Progenitor cell of endocrine pancreas (in vitro differentiated cells): ENCODE measurements around the gene NOSTRIN. TPM values are rescaled to one million over a fixed set of nuclear protein-coding genes. Genes with fewer than 3 reads are reported as not detected.

Experiments
- DNase-seq: peaks from one replicate; pipeline ENCODE4 v3.0.0; 2021; ENCODE audit warnings: low spot score; ENCODE audit not compliant: unreplicated experiment
- H3K27ac Mint-ChIP-seq: 2 replicates; pipeline ENCODE4 v1.8.0; 2021; ENCODE audit warnings: mild to moderate bottlenecking, moderate library complexity, mixed read lengths
- H3K27me3 Mint-ChIP-seq: 2 replicates; pipeline ENCODE4 v1.8.0; 2021; ENCODE audit warnings: mixed read lengths
- H3K36me3 Mint-ChIP-seq: 2 replicates; pipeline ENCODE4 v1.8.0; 2022; ENCODE audit warnings: mixed read lengths; ENCODE audit not compliant: insufficient read depth
- H3K4me1 Mint-ChIP-seq: 2 replicates; pipeline ENCODE4 v1.8.0; 2021; ENCODE audit warnings: low read depth, mixed read lengths
- H3K4me3 Mint-ChIP-seq: 2 replicates; pipeline ENCODE4 v1.8.0; 2021; ENCODE audit warnings: low read depth, mild to moderate bottlenecking, moderate library complexity, mixed read lengths
- H3K9me3 Mint-ChIP-seq: 2 replicates; pipeline ENCODE4 v1.8.0; 2021; ENCODE audit warnings: low read depth, mixed read lengths
- CTCF ChIP-seq: fragments of 200-600 bp; sonication (generic); IDR thresholded peaks from one replicate; pipeline ENCODE4 v1.5.0; 2021; ENCODE audit warnings: antibody characterized with exemption, mild to moderate bottlenecking; ENCODE audit not compliant: unreplicated experiment
- total RNA-seq: library from RNA; stranded (reverse); gene quantifications from 2 replicates; pipeline ENCODE4 v1.2.1, GENCODE V29; 2021

Gene NOSTRIN
- total RNA-seq, 1 donor from 2014 or later, result 4.0 TPM

GRCh38 chr2:168894720-168895119 is 92.3 kb downstream of the NOSTRIN start:
- Mint-ChIP-seq H3K27ac (no peak overlapping the region), H3K4me1 (peaks cover 5% of the 10 kb centered on the region), H3K36me3 (no peaks in the 10 kb centered on the region), H3K27me3 (peaks cover 17% of the 10 kb centered on the region), H3K9me3 (no peaks in the 10 kb centered on the region), H3K4me3 (no peak overlapping the region)
- no peak for TF ChIP-seq CTCF
- no peak for DNase-seq

- Mint-ChIP-seq H3K9me3 (no peaks in the 10 kb centered on the region), H3K36me3 (no peaks in the 10 kb centered on the region), H3K4me1 (no peaks in the 10 kb centered on the region), H3K27me3 (peaks cover 17% of the 10 kb centered on the region), H3K4me3 (no peak overlapping the region), H3K27ac (no peak overlapping the region)
- no peak for DNase-seq
- TF ChIP-seq CTCF, result no peak
Measured at GRCh38 chr2:168895771-168896170, 93.3 kb downstream of the NOSTRIN start.

- H3K27me3 Mint-ChIP-seq, result peaks cover 14% of the 10 kb centered on the region
- no peaks in the 10 kb centered on the region for H3K36me3 Mint-ChIP-seq
- no peak overlapping the region for H3K27ac Mint-ChIP-seq
- no peak for TF ChIP-seq CTCF
- H3K4me3 Mint-ChIP-seq, result no peak overlapping the region
- DNase-seq, result no peak
- no peaks in the 10 kb centered on the region for H3K9me3 Mint-ChIP-seq
- no peaks in the 10 kb centered on the region for H3K4me1 Mint-ChIP-seq
Measured at GRCh38 chr2:168896783-168897182, 94.3 kb downstream of the NOSTRIN start.

- H3K9me3 Mint-ChIP-seq, result no peaks in the 10 kb centered on the region
- H3K27ac Mint-ChIP-seq, result no peak overlapping the region
- no peaks in the 10 kb centered on the region for H3K36me3 Mint-ChIP-seq
- H3K4me1 Mint-ChIP-seq, result no peaks in the 10 kb centered on the region
- DNase-seq, result no peak
- no peak overlapping the region for H3K4me3 Mint-ChIP-seq
- H3K27me3 Mint-ChIP-seq, result peaks cover 8% of the 10 kb centered on the region
- TF ChIP-seq CTCF, result no peak
Measured at GRCh38 chr2:168897449-168897848, 95.0 kb downstream of the NOSTRIN start.

- Mint-ChIP-seq H3K4me3 (no peak within 1 kb of the TSS), H3K36me3 (no peaks in the 10 kb centered on the region), H3K4me1 (no peaks in the 10 kb centered on the region), H3K27ac (no peak within 1 kb of the TSS), H3K9me3 (no peaks in the 10 kb centered on the region), H3K27me3 (no peaks in the 10 kb centered on the region)
- no peak for DNase-seq
- TF ChIP-seq CTCF, result no peak
Measured at GRCh38 chr2:168901003-168901402, 98.6 kb downstream of the NOSTRIN start, which contains the start of gene G6PC2. Gene G6PC2, plus strand, starts transcription at chr2:168901291. Its CDS starts 41 bp downstream, at chr2:168901332.
